HepG2 (cell line): ENCODE data around the gene FBXO41.

Experiments
- ATF6 ChIP-seq: sonication (generic); formaldehyde crosslinking; conservative IDR thresholded peaks from 2 replicates; pipeline ENCODE4 v1.4.0; 2020; ENCODE audit warnings: missing genetic modification reagents
- CREB3 ChIP-seq: sonication (generic); formaldehyde crosslinking; IDR thresholded peaks from 2 replicates; pipeline ENCODE4 v1.5.0; 2020; ENCODE audit warnings: missing genetic modification reagents
- MYPOP ChIP-seq: sonication (generic); formaldehyde crosslinking; IDR thresholded peaks from 2 replicates; pipeline ENCODE4 v1.8.1; 2023; ENCODE audit warnings: mild to moderate bottlenecking, moderate library complexity, missing genetic modification reagents
- RELA ChIP-seq: sonication (generic); formaldehyde crosslinking; IDR thresholded peaks from 2 replicates; pipeline ENCODE4 v1.4.0; 2020; ENCODE audit warnings: missing genetic modification reagents
- RFXAP ChIP-seq: sonication (generic); formaldehyde crosslinking; IDR thresholded peaks from 2 replicates; pipeline ENCODE4 v1.4.0; 2020; ENCODE audit warnings: missing genetic modification reagents, borderline replicate concordance
- SIN3B ChIP-seq: fragments of 150-350 bp; IDR thresholded peaks from 2 replicates; pipeline ENCODE4 v1.6.1; 2014; ENCODE audit warnings: low read length
- SIX4 ChIP-seq: sonication (generic); formaldehyde crosslinking; IDR thresholded peaks from 2 replicates; pipeline ENCODE4 v1.4.0; 2020; ENCODE audit warnings: missing genetic modification reagents
- STAT5B ChIP-seq: sonication (generic); formaldehyde crosslinking; IDR thresholded peaks from 2 replicates; pipeline ENCODE4 v1.4.0; 2020; ENCODE audit warnings: missing genetic modification reagents
- ZNF432 ChIP-seq: sonication (generic); formaldehyde crosslinking; IDR thresholded peaks from 2 replicates; pipeline ENCODE4 v1.5.0; 2020; ENCODE audit warnings: missing genetic modification reagents, mild to moderate bottlenecking, borderline replicate concordance
- ZNF674 ChIP-seq: sonication (generic); formaldehyde crosslinking; IDR thresholded peaks from 2 replicates; pipeline ENCODE4 v1.5.0; 2020; ENCODE audit warnings: low read depth, mild to moderate bottlenecking, missing genetic modification reagents

- no peak for TF ChIP-seq CREB3 (CRISPR knock-in tag)
- no peak for TF ChIP-seq ZNF674 (CRISPR knock-in tag)
- no peak for TF ChIP-seq RELA (CRISPR knock-in tag)
- no peak for TF ChIP-seq ATF6
- TF ChIP-seq STAT5B (CRISPR knock-in tag): no peak
- no peak for TF ChIP-seq RFXAP (CRISPR knock-in tag)
- no peak for TF ChIP-seq ZNF432 (CRISPR knock-in tag)
- no peak for TF ChIP-seq SIX4 (CRISPR knock-in tag)
- TF ChIP-seq SIN3B: no peak
- TF ChIP-seq MYPOP: no peak
These were observed 25.9 kb downstream of the FBXO41 start for GRCh38 chr2:73258186-73258912.
